Mammary epithelial cell (primary cell): ENCODE results near the gene LPAR5.
A peak's percentile ranks its signal among the peaks of the same experiment; 100 is the strongest.

ENCODE experiments used
- CTCF ChIP-seq, 2 donors: IDR thresholded peaks in 1 of 2; conservative IDR thresholded peaks in 1 of 2; 2 replicates each; pipeline ENCODE4 v1.5.1; 2011 to 2012; ENCODE audit warnings: inconsistent platforms in 2 of 2, low read length in 2 of 2, mild to moderate bottlenecking in 2 of 2, control low read depth in 1 of 2, low read depth in 1 of 2; ENCODE audit not compliant: insufficient read depth in 1 of 2; ENCODE audit errors: extremely low read depth in 1 of 2
- EZH2 ChIP-seq: IDR thresholded peaks from 2 replicates; pipeline ENCODE4 v1.6.1; 2012; ENCODE audit warnings: low read length, inconsistent platforms, borderline replicate concordance

GRCh38 chr12:6570264-6570887 is 65.4 kb downstream of the LPAR5 start:
- TF ChIP-seq CTCF (conservative IDR thresholded peaks at IDR 0.05 in 1 of 2, IDR thresholded peaks at IDR 0.05 in 1 of 2; ENCODE audit: extremely low read depth in 1 of 2, insufficient read depth in 1 of 2, low read depth in 1 of 2, low read length in 2 of 2) = peak in 1 of 2 donors; percentile 37
- TF ChIP-seq EZH2 = no peak
